Smooth muscle cell of bladder (primary cell): ENCODE measurements around the gene PANK1. TPM values are rescaled to one million over a fixed set of nuclear protein-coding genes. Genes with fewer than 3 reads are reported as not detected.

Experiments
- total RNA-seq: library from RNA; depleted of rRNA; stranded (reverse); fragments of >200 nt; gene quantifications from 2 replicates; pipeline ENCODE4 v1.2.3, GENCODE V29; 2014

PANK1 gene
- total RNA-seq = 6.7 and 8.1 TPM in 2 replicates

GRCh38 chr10:89644967-89645741, at the start of gene PANK1:
Gene PANK1 (minus strand): TSS chr10:89645242. CDS start chr10:89644891, 351 bp downstream.

GRCh38 chr10:89535171-89536012, 109.7 kb downstream of the PANK1 start, which contains the start of gene SLC16A12:
Gene SLC16A12 (minus strand): TSS chr10:89535594. CDS start chr10:89462578, 73,016 bp downstream.

Other genes starting within 250 kb of the PANK1 start
- gene IFIT5, start 230.7 kb downstream of the PANK1 start, total RNA-seq = 18.5 and 20.2 TPM in 2 replicates
- gene SLC16A12, start 109.6 kb downstream of the PANK1 start, total RNA-seq = not detected in 2 replicates
- gene KIF20B, start 56.3 kb upstream of the PANK1 start, total RNA-seq = 3.0 and 3.3 TPM in 2 replicates